Psoas muscle (tissue), 8 donors: Measurements from ENCODE around the gene PRMT9. TPM values are rescaled to one million over a fixed set of nuclear protein-coding genes. Genes with fewer than 3 reads are reported as not detected.

Source experiments
- ATAC-seq, 4 donors: fragments of 200-7000 bp; cut with Tn5 transposase; one replicate each; pipeline ENCODE4 v1.9.1; 2020; ENCODE audit warnings: moderate library complexity in 3 of 4, mild to moderate bottlenecking in 2 of 4
- DNase-seq, 2 donors: peaks; one replicate each; pipeline ENCODE4 v3.0.0-alpha.2; 2020
- H3K27ac ChIP-seq: fragments of 200-600 bp; one replicate; pipeline ENCODE4 v1.8.0; 2022
- H3K27me3 ChIP-seq, 3 donors: fragments of 200-600 bp in 1 of 3; one replicate each; pipeline versions ENCODE4 v1.6.1 to v1.8.0; 2013 to 2022; ENCODE audit warnings: low read length in 2 of 3, mild to moderate bottlenecking in 2 of 3, moderate library complexity in 1 of 3; ENCODE audit not compliant: insufficient read depth in 3 of 3
- H3K36me3 ChIP-seq, 2 donors: fragments of 200-600 bp in 1 of 2; one replicate each; pipeline versions ENCODE4 v1.6.1 to v1.8.0; 2013 to 2022; ENCODE audit warnings: low read depth in 1 of 2, mild to moderate bottlenecking in 1 of 2, moderate library complexity in 1 of 2; ENCODE audit not compliant: insufficient read depth in 1 of 2
- H3K4me1 ChIP-seq: fragments of 200-600 bp; one replicate; pipeline ENCODE4 v1.8.0; 2022
- H3K4me3 ChIP-seq: fragments of 200-600 bp; one replicate; pipeline ENCODE4 v1.8.0; 2022; ENCODE audit warnings: mild to moderate bottlenecking
- H3K9me3 ChIP-seq: fragments of 200-600 bp; one replicate; pipeline ENCODE4 v1.8.0; 2022
- CTCF ChIP-seq: fragments of 200-600 bp; IDR thresholded peaks from one replicate; pipeline ENCODE4 v1.8.0; 2022; ENCODE audit warnings: antibody characterized with exemption
- WGBS, 3 donors: extraction: QIAGEN DNeasy Blood & Tissue Kit; methylation state at CpG; one replicate each; pipeline versions ENCODE4 v1.1.6 to v1.1.7; 2013; 5-methylcytosine and 5-hydroxymethylcytosine counted together
- intact Hi-C, 2 donors: fragments of 100-400 bp; cut with DNase I; formaldehyde crosslinking; loops; one replicate each; pipeline versions ENCODE4 v1.11.0 to v1.14.2; 2022
- long read RNA-seq, 2 donors: library from polyadenylated mRNA; unstranded; transcript quantifications; one replicate each; pipeline ENCODE4 v2.0.0, GENCODE V29; 2021
- polyA plus RNA-seq, 3 donors: library from polyadenylated mRNA; stranded (reverse); fragments of 200-250 nt; gene quantifications; one replicate each; pipeline ENCODE4 v1.2.3, GENCODE V29; 2013
- total RNA-seq, 4 donors: library from RNA; stranded (reverse); fragmentation: NEBNext Ultra II Directional in 2 of 4; extraction: Animal tissue kit (Norgen Biotek cat#: 25700) in 2 of 4; gene quantifications; one replicate each; pipeline versions ENCODE4 v1.2.1 to v1.2.4, GENCODE V29; 2021 to 2023
- donor health status: healthy with polysubstance abuse.
- donor health status: DM: no; HTN: no; CAD: no; lungs with moderate emphysema.
- donor health status: Bipolar disorder and iron deficiency.
- donor health status: healthy.
- donor health status: DM: yes; HTN: yes; CAD: no.
- donor health status: DM: no; HTN: no; CAD: no.
- donor health status: DM: no; HTN: no; CAD: no.
- donor health status: DM: yes; HTN: yes; CAD: no.

PRMT9 gene
- total RNA-seq, result 1 to 10 TPM; 3.0 to 5.8 (median 5.0) TPM
- 1 to 10 TPM; 1.8 to 4.3 (median 2.9) TPM for polyA plus RNA-seq
- long read RNA-seq, donor 1, transcript PRMT9-201 (12 exons, 3,528 nt), result major isoform, 6 of 8 reads
- long read RNA-seq, donor 1, partial matches to known transcripts, result 0 of 8 reads
- long read RNA-seq, donor 1, other reads (novel, unspliced or antisense), result 1 of 8 reads
- long read RNA-seq, donor 2, transcript PRMT9-201 (12 exons, 3,528 nt), result major isoform, 10 of 17 reads
- long read RNA-seq, donor 2, partial matches to known transcripts, result 1 of 17 reads
- long read RNA-seq, donor 2, other reads (novel, unspliced or antisense), result 5 of 17 reads

GRCh38 chr4:147683717-147684700 is at the start of gene PRMT9:
TSS of gene PRMT9 (minus strand) at chr4:147684163. CDS start at chr4:147683987, 176 bp downstream.
- Histone ChIP-seq H3K4me3 (peak within 1 kb of the TSS; percentile 84), H3K27ac (peak within 1 kb of the TSS; percentile 93), H3K36me3 (no peaks in the 10 kb centered on the region), H3K9me3 (no peaks in the 10 kb centered on the region), H3K4me1 (peaks cover 3% of the 10 kb centered on the region), H3K27me3 (no peaks in the 10 kb centered on the region)
- TF ChIP-seq CTCF, result no peak
- intact Hi-C loops, result no loop called here
- WGBS, 3 donors, result 0 to 1% (median 1%) methylated on average over 56 to 69 of the region's 69 CpGs
- DNase-seq, result peak; percentile 93 to 96
- peak; percentile 99 to 100 (median 100) for ATAC-seq

- DNase-seq (peak; percentile 43 to 69), ATAC-seq (peak; percentile 51 to 70 (median 64))
- Histone ChIP-seq H3K27ac (peak overlapping the region; percentile 97), H3K9me3 (no peaks in the 10 kb centered on the region), H3K36me3 (no peaks in the 10 kb centered on the region), H3K4me3 (peak overlapping the region; percentile 93), H3K4me1 (peaks cover 37% of the 10 kb centered on the region), H3K27me3 (no peaks in the 10 kb centered on the region)
- intact Hi-C loops, result loop anchor here (5.0 kb wide), 4 partner anchors 40 to 100 kb away; no protein-coding TSS in a partner anchor
- 1% methylated on average over 36 to 38 of the region's 38 CpGs for WGBS, 3 donors
- TF ChIP-seq CTCF, result no peak
Observed at GRCh38 chr4:147732518-147733235, 48.7 kb upstream of the PRMT9 start.

GRCh38 chr4:147731580-147732517 is 47.9 kb upstream of the PRMT9 start, which contains the start of gene ARHGAP10:
TSS of gene ARHGAP10 (plus strand) at chr4:147732088. CDS start at chr4:147732302, 214 bp downstream.
- peak within 1 kb of the TSS; percentile 97 for H3K27ac ChIP-seq
- TF ChIP-seq CTCF, result no peak
- H3K4me1 ChIP-seq, result peaks cover 29% of the 10 kb centered on the region
- WGBS, 3 donors, result 0 to 1% (median 1%) methylated on average over 83 to 106 of the region's 106 CpGs
- ATAC-seq (peak; percentile 74 to 79 (median 76)), DNase-seq (peak; percentile 81 to 88)
- H3K4me3 ChIP-seq, result peak within 1 kb of the TSS; percentile 93
- no peaks in the 10 kb centered on the region for H3K36me3 ChIP-seq
- H3K27me3 ChIP-seq, result no peaks in the 10 kb centered on the region
- intact Hi-C loops, result loop anchor here (5.0 kb wide), 4 partner anchors 40 to 100 kb away; no protein-coding TSS in a partner anchor
- H3K9me3 ChIP-seq, result no peaks in the 10 kb centered on the region
